Hepatocyte (in vitro differentiated cells): Measurements from ENCODE around the gene AOPEP.

Experiments
- EZH2 ChIP-seq: fragments of 200-600 bp; sonication (generic); IDR thresholded peaks from 2 replicates; pipeline ENCODE4 v1.6.1; 2016; ENCODE audit warnings: antibody characterized with exemption, mild to moderate bottlenecking, borderline replicate concordance
- TF ChIP-seq, protein P1 (sequence below): fragments of 200-600 bp; sonication (generic); IDR thresholded peaks from 2 replicates; pipeline ENCODE4 v1.5.1; 2016; ENCODE audit warnings: antibody characterized with exemption, mild to moderate bottlenecking; ENCODE audit not compliant: poor library complexity

DNA sequence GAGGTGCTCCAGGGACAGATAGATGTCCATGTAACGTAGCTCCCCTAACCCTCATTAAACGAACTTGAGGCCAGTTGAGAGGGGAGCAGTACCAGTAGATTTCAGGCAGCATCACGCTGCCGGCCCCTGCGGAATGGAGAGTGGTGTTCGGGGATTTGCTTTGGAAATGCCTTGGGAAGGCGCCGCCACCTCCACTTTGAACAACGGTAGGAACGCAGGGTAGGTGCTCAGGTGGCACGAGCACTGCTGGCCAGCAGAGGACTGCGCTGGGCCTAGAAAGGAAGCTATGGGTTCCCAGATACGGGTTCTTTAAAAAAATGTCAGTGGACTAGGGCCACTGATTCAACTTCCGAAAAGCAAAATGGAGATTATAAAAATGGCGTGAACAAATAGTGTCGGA lies 319.3 kb downstream of the AOPEP start:
- TF ChIP-seq, protein P1, sequence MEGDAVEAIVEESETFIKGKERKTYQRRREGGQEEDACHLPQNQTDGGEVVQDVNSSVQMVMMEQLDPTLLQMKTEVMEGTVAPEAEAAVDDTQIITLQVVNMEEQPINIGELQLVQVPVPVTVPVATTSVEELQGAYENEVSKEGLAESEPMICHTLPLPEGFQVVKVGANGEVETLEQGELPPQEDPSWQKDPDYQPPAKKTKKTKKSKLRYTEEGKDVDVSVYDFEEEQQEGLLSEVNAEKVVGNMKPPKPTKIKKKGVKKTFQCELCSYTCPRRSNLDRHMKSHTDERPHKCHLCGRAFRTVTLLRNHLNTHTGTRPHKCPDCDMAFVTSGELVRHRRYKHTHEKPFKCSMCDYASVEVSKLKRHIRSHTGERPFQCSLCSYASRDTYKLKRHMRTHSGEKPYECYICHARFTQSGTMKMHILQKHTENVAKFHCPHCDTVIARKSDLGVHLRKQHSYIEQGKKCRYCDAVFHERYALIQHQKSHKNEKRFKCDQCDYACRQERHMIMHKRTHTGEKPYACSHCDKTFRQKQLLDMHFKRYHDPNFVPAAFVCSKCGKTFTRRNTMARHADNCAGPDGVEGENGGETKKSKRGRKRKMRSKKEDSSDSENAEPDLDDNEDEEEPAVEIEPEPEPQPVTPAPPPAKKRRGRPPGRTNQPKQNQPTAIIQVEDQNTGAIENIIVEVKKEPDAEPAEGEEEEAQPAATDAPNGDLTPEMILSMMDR: no peak
- no peak for TF ChIP-seq EZH2
